Measurements from ENCODE around the gene RYR2.

DNA sequence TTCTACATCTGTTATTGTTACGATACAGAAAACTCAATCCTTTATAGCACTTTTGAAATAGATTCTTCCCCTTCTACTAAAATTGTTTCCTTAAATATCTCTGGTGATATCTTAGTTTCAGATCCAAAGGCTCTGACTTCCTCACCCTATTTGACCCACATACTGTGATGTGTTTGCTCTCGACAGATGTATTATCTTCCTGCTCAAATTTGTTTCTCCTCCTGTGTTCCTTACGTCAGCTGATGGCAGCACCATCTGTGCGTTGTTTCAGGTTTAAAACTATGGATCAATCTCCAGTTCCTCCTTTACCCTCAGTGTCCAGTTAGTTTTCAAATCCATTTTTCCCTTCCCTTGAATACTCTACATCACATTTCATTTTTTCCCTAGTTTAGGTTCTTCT lies 274.4 kb downstream of the RYR2 start:
- TF ChIP-seq CTCF (IDR thresholded peaks at IDR 0.05) = no peak
- no peak for TF ChIP-seq POLR2A (IDR thresholded peaks at IDR 0.05)
